ENCODE measurements around the gene CTNNB1. TPM values are rescaled to one million over a fixed set of nuclear protein-coding genes. Genes with fewer than 3 reads are reported as not detected.

CTNNB1 gene
- total and polyA plus RNA-seq, 12 donors = 52.3 to 970 (median 391) TPM

DNA sequence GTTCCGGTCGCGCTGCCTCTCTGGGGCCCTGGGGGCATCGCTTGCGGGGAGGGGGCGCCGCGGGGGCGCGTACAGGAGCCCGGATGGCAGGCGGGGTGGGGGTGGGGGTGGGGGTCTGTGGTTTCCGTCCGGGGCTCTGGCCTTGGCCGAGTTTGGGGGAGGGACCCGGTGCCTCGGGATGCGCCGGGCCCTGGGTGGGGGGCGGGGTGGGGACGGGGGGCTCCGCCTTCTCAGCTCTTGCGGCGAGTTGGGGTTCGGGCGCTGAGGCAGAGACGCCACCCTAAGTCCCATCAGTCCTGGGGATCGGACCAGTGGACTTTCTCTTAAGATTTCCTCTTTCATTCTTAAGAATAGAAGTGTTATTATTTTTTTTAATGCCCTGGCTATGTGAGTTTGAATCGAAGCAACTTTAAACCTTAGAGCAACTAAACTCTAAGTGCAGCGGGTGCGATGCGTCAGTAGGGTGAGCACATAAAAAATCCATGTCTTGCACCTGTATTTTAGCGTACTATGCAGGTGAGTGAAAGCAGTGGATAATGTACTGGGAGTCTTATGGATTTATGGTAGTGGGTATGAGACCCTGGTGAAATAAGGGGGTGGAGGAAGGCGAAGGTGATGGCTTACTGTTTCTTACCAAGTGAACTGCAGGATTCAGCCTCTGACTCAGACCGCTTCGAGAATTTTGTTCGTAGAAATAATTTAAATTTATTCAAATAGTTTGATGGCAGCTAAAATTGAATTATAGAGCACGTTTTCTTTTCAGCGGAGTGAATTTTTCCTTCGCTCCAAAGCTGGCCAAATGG is 762 bp downstream of the CTNNB1 start:
- peak in 6 of 7 donors; percentile 18 to 53 (median 34) for DNase-seq
- H3K4me1 ChIP-seq (replicated peaks in 1 of 2) = peaks cover 22 to 40% of the 10 kb centered on the region in 2 donors

DNA sequence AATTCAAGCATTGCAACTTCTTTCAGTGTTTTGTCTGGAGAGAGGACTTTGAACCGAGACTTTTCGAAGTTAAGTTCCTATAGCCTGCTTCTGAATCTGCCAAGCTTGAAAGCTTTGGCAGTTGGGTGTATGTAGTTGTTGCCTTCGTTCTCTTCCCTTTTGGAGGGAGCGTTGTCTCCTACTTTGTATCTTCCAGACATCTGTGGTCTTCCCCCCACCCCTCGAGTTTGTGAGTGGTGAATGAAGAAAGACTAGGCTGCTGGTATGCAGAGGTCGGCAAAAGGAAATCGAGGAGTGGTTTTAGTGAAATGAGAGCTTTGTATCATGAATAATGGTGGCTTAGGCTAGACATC is 1.3 kb downstream of the CTNNB1 start:
- Histone ChIP-seq H3K4me1 (replicated peaks in 1 of 2) (peaks cover 22 to 46% of the 10 kb centered on the region in 2 donors), H3K36me3 (replicated peaks in 1 of 2) (no peaks in the 10 kb centered on the region), H3K27me3 (no peaks in the 10 kb centered on the region), H3K9me3 (replicated peaks in 1 of 3) (no peaks in the 10 kb centered on the region), H3K4me3 (peak overlapping the region in 3 of 4 donors; percentile 49 to 99 (median 97)), H3K27ac (peak overlapping the region in 3 of 5 donors; percentile 96 to 99 (median 98))
- intact Hi-C loops (cut with DNase I) = loop anchor here in 1 of 2 donors (10.0 kb wide), 1 partner anchor 326 kb away; no protein-coding TSS in a partner anchor
- WGBS, 4 donors = 0 to 1% (median 0%) methylated on average over 7 of the region's 7 CpGs
- peak in 6 of 7 donors; percentile 22 to 57 (median 26) for DNase-seq
- TF ChIP-seq, protein P1, sequence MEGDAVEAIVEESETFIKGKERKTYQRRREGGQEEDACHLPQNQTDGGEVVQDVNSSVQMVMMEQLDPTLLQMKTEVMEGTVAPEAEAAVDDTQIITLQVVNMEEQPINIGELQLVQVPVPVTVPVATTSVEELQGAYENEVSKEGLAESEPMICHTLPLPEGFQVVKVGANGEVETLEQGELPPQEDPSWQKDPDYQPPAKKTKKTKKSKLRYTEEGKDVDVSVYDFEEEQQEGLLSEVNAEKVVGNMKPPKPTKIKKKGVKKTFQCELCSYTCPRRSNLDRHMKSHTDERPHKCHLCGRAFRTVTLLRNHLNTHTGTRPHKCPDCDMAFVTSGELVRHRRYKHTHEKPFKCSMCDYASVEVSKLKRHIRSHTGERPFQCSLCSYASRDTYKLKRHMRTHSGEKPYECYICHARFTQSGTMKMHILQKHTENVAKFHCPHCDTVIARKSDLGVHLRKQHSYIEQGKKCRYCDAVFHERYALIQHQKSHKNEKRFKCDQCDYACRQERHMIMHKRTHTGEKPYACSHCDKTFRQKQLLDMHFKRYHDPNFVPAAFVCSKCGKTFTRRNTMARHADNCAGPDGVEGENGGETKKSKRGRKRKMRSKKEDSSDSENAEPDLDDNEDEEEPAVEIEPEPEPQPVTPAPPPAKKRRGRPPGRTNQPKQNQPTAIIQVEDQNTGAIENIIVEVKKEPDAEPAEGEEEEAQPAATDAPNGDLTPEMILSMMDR (IDR thresholded peaks at IDR 0.05) = no peak
- no peak for TF ChIP-seq POLR2A (IDR thresholded peaks at IDR 0.05)

More for the DNA sequence above, 762 bp downstream of the CTNNB1 start:
- Histone ChIP-seq H3K4me3 (peak overlapping the region; percentile 85 to 99 (median 96)), H3K27me3 (no peaks in the 10 kb centered on the region), H3K9me3 (replicated peaks in 1 of 3) (no peaks in the 10 kb centered on the region), H3K36me3 (replicated peaks in 1 of 2) (no peaks in the 10 kb centered on the region), H3K27ac (peak overlapping the region; percentile 88 to 99 (median 96))
- TF ChIP-seq, protein P1 (IDR thresholded peaks at IDR 0.05) = no peak
- TF ChIP-seq POLR2A (IDR thresholded peaks at IDR 0.05) = no peak
- WGBS, 4 donors = 0 to 2% (median 1%) methylated on average over 14 to 40 of the region's 40 CpGs
- intact Hi-C loops (cut with DNase I) = loop anchor here (10.0 kb wide), 2 partner anchors 325 to 615 kb away; no protein-coding TSS in a partner anchor

DNA sequence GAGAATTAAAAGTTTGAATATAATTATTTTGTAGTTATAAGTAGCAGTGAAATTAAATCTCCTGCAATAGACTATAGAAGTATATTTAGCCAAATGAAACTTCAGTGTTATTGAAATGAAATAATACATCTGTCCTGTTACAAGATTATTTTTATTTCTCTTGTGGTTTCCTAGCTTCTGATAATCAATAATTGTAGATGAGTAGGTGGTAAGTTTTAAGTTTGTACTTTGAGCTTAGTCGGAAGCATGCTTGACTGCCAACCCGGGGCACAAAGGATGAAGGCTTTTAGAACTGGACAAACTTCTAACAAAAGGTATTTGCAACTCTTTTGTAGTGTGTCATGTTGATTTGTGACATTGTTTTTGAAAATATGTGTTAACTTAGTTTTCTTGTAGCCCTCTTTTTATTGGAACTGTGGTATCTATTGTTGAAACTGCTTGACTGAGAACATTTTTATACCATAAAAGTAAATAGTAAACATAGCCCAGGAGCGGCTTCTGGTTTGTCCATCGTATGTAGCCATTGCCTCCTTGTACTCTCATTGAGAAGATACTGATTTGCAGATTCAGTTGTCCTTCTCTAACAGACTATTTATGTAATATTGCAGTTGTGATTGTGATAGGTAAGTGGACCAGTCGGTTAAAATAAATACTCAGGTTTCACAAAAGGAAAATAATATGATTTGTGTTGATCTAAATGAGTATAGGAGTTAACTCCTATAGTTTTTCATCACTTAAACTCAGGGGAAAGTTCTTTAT is 2.9 kb downstream of the CTNNB1 start:
- peaks cover 37 to 62% of the 10 kb centered on the region in 2 donors for H3K4me1 ChIP-seq (replicated peaks in 1 of 2)

More for the DNA sequence above, 2.9 kb downstream of the CTNNB1 start:
- intact Hi-C loops (cut with DNase I) = loop anchor here in 1 of 2 donors (10.0 kb wide), 1 partner anchor 327 kb away; no protein-coding TSS in a partner anchor
- 30 to 40% (median 33%) methylated on average over 5 of the region's 5 CpGs for WGBS, 4 donors
- DNase-seq = no peak
- H3K4me3 ChIP-seq = peak overlapping the region in 1 of 4 donors; percentile 97
- peak overlapping the region in 1 of 5 donors; percentile 1 for H3K27ac ChIP-seq
- no peaks in the 10 kb centered on the region for H3K9me3 ChIP-seq (replicated peaks in 1 of 3)
- H3K27me3 ChIP-seq = no peaks in the 10 kb centered on the region
- no peak for TF ChIP-seq POLR2A (IDR thresholded peaks at IDR 0.05)
- TF ChIP-seq, protein P1 (IDR thresholded peaks at IDR 0.05) = no peak
- no peaks in the 10 kb centered on the region for H3K36me3 ChIP-seq (replicated peaks in 1 of 2)

Measured in adrenal gland (tissue), 12 donors.